Measurements from ENCODE around the gene TAF10.

Gene TAF10

GRCh38 chr11:6625156-6625831 is 13.3 kb upstream of the TAF10 start:
- Mint-ChIP-seq H3K27ac (no peak overlapping the region), H3K27me3 (ENCODE audit: low read depth) (no peaks in the 10 kb centered on the region), H3K9me3 (no peaks in the 10 kb centered on the region), H3K4me3 (no peak overlapping the region), H3K36me3 (ENCODE audit: low read depth) (peaks cover 42% of the 10 kb centered on the region), H3K4me1 (no peaks in the 10 kb centered on the region)
- no peak for TF ChIP-seq CTCF (IDR thresholded peaks at IDR 0.05; ENCODE audit: unreplicated experiment in 3 of 3)

- no peaks in the 10 kb centered on the region for H3K27me3 Mint-ChIP-seq (ENCODE audit: low read depth)
- H3K9me3 Mint-ChIP-seq = no peaks in the 10 kb centered on the region
- no peak overlapping the region for H3K4me3 Mint-ChIP-seq
- TF ChIP-seq CTCF (IDR thresholded peaks at IDR 0.05; ENCODE audit: unreplicated experiment in 3 of 3) = no peak
- no peak overlapping the region for H3K27ac Mint-ChIP-seq
- H3K36me3 Mint-ChIP-seq (ENCODE audit: low read depth) = peaks cover 30% of the 10 kb centered on the region
- no peaks in the 10 kb centered on the region for H3K4me1 Mint-ChIP-seq
These were observed 11.7 kb upstream of the TAF10 start for GRCh38 chr11:6623391-6624363.

DNA sequence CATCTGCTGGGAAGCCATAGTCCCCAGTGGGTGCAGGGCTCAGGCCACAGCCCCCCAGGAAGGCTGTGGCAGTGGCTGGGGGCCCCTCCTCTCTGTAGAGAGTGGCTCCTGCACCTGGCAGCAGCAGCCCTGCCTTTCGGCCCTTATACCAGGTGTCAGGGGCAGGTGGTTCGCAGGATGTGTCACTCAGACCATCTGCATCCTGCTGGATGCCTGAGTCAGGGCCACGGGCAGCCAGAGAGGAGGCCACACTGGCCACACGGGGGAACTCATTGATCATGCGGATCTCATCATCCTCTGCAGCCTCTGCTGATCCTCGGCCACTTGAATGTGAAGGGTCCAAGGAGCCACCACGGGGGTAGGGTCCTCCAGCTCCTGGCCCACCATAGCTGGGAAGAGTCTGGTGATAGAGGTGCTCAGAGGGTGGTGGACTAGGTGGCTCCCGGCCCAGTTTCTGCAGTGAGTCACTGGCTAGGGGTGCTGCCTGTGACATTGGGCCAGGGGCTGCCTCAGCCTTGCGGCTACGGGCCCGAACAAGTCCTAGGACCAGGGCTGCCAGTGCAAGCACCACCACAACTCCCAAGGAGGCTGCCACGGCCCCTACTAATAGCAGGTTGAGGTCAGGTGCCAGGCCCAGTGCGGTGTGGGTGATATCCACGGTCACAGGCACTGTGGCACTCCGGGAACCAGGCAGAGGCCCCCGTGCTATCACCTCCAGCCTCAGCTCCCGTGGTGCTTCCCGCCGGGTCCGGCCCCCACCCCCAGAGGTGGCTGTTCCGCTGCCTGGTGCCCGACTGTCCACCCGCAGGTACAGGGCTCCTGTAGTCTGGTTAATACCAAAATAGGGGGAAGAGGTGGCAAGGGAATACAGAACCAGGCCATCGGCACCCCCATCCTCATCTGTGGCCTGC is 10.5 kb upstream of the TAF10 start:
- Mint-ChIP-seq H3K9me3 (no peaks in the 10 kb centered on the region), H3K27ac (no peak overlapping the region), H3K4me3 (no peak overlapping the region), H3K36me3 (ENCODE audit: low read depth) (peaks cover 21% of the 10 kb centered on the region), H3K4me1 (no peaks in the 10 kb centered on the region), H3K27me3 (ENCODE audit: low read depth) (no peaks in the 10 kb centered on the region)
- no peak for TF ChIP-seq CTCF (IDR thresholded peaks at IDR 0.05; ENCODE audit: unreplicated experiment in 3 of 3)

GRCh38 chr11:6621711-6622211 is 9.7 kb upstream of the TAF10 start:
- TF ChIP-seq CTCF (IDR thresholded peaks at IDR 0.05; ENCODE audit: unreplicated experiment in 3 of 3) = no peak
- no peak overlapping the region for H3K27ac Mint-ChIP-seq
- no peaks in the 10 kb centered on the region for H3K27me3 Mint-ChIP-seq (ENCODE audit: low read depth)
- H3K4me1 Mint-ChIP-seq = no peaks in the 10 kb centered on the region
- H3K9me3 Mint-ChIP-seq = no peaks in the 10 kb centered on the region
- no peak overlapping the region for H3K4me3 Mint-ChIP-seq
- H3K36me3 Mint-ChIP-seq (ENCODE audit: low read depth) = peaks cover 16% of the 10 kb centered on the region

- no peak for TF ChIP-seq CTCF (IDR thresholded peaks at IDR 0.05; ENCODE audit: unreplicated experiment in 3 of 3)
- no peak overlapping the region for H3K4me3 Mint-ChIP-seq
- peaks cover 15% of the 10 kb centered on the region for H3K36me3 Mint-ChIP-seq (ENCODE audit: low read depth)
- no peaks in the 10 kb centered on the region for H3K9me3 Mint-ChIP-seq
- H3K27me3 Mint-ChIP-seq (ENCODE audit: low read depth) = no peaks in the 10 kb centered on the region
- H3K27ac Mint-ChIP-seq = no peak overlapping the region
- no peaks in the 10 kb centered on the region for H3K4me1 Mint-ChIP-seq
These were observed 8.6 kb upstream of the TAF10 start for GRCh38 chr11:6620636-6621035.
